GM21576 (cell line): ENCODE results near the gene PRKCE.

ENCODE experiments used
- ATAC-seq: cut with Tn5 transposase; IDR thresholded peaks from one replicate; pipeline ENCODE4 v1.9.1; 2021; ENCODE audit warnings: mild to moderate bottlenecking, moderate library complexity; ENCODE audit not compliant: unreplicated experiment

The PRKCE gene

DNA sequence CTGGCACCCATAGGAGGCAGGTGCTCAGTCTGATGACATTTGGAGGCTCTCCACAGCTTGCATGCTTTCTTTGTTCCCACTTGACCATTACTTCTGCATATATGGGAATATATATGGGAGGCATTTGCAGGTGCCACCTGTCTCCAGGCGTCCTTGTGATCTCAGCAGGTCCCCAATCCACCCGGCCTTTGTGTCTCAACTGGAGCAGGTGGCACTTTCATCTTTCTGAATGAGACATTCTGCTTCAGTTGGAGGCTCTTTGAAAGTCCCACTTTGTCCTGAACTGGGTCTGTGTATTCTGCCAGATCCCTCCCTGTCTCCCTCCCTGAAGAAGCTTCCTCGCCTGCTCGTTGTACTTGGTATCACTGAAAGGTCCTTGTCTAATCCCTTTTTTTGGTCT is 327.6 kb downstream of the PRKCE start:
- ATAC-seq, result no peak

DNA sequence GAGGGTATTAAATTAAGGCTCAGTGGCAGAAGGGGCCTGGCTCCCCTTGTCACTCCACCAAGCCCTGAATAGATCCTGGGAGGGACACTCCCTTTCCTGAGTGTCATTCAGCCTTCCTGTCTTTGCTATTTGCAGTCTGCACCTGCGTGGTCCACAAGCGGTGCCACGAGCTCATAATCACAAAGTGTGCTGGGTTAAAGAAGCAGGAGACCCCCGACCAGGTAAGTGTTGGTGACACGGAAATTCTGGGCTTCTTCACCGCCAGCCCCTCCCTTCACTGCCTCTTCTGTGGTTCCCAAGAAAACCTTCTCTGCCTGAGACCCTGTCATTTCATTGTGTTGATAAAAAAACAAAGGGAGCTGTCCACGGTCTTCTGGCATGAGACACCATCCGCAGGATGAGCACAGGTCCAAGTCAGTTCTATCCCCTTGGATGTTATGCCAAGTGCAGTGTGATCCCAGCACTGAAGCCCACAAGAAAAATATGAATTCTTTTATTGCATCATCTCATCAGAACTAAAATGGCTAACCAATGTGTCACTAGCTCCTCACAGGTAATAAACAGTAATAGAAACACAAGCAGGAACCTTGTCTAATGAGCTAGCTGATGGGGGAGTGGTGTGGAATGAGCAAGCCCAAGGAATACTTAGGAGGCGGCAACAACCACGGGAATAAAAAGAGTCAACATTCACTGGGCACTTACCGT is 328.8 kb downstream of the PRKCE start:
- no peak for ATAC-seq

DNA sequence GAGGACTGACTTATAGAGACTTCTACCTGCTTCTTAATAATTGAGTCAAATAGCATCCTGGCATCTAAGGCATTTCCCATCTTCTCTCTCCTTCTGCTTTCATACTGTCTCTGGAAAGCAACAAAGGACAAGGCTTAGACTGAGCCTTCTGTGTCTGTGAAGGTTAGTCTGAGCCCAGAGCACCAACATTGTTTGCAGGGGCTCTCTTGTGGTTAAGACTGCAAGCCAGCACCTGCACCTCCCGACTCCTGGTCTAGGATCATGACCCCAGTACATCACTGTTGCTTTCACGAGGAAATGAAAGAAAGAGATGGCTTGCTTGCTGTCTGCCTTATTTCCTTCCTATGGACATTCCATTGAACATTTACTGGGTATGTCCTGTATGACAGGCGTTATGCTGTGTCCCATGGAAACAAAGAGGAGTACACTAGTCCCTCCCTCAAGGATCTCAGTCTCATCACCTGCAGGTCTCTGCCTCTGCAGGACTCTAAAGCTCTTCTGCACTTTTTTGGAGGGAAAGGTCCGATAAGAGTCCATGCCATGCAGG is 330.0 kb downstream of the PRKCE start:
- ATAC-seq, result no peak

DNA sequence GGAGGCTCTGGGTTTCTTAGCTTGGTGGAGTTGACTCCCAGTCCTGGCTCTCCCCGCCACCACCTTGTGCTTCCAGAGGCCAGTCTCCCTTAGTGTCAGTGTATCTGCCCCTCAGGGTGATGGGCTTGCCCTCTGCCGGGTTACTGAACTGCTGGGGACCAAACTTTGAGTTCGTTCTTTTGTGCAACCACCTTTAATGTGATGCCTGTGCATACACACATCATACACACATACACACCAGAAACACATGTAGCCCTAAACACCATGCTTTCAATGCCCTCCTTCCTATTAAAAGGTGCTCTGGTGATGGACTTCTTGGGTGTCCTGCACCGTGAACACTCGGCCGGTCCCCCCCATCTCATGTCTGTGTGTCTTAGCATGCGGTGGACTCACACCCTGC is 330.6 kb downstream of the PRKCE start:
- ATAC-seq, result no peak

DNA sequence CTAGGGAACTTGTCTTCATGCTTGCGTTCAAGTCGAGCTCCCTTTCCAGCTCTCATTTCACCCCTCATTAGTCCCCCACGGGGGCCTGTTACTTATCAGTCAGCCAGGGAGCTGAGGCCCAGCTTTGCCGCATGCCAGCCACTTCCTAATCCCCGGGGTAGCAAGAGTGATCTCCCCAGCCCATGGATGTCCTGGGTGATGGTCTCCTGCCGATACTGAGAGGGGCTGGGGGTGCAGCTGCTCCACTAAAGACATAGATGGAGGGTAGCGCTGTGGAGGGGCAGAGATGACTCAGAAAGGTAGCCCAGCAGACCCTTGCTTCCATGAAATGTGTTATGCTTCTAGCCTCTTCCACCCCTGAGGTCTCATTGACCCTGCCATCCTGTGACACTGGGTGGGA is 331.7 kb downstream of the PRKCE start:
- ATAC-seq, result no peak

DNA sequence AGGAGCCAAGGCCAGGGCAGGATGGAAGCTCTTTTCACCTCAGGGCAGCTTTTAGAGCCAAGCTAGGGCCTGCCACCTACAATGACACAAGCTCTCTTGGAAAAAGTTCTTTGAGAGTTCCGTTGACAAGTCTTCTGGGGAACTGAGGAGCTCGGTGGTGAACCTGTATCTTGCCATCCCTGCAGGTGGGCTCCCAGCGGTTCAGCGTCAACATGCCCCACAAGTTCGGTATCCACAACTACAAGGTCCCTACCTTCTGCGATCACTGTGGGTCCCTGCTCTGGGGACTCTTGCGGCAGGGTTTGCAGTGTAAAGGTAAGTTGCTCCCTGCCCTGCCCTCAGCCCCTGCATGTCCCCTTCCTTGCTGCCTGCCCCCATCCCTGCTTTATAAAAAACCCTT is 332.9 kb downstream of the PRKCE start:
- ATAC-seq, result no peak

DNA sequence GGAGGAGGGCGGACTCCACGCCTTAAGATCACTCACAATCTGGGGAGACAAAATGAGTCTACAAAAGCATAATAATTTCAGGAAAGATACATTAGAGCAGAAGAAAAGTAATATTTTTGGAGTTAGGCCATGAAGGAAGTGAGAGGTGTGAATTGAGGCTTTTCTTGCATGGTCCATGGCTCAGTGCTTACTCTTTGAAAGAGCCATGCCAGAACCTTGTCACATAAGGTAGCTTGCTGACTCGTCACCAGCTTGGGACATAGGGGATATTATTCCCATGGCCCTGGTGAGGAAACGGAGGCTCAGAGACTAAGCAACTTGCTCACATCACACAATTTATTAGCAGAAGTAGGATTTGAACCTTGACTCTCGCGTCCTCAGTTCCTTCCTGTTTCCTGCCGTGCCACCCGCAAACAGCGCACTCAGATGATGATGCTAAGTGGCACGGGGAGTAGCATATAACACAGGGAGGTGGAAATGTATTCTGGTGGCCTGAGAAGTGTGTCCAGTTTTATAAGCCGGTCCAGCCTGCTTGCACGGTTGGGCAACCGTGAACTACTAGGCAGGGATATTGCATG is 333.5 kb downstream of the PRKCE start:
- no peak for ATAC-seq

DNA sequence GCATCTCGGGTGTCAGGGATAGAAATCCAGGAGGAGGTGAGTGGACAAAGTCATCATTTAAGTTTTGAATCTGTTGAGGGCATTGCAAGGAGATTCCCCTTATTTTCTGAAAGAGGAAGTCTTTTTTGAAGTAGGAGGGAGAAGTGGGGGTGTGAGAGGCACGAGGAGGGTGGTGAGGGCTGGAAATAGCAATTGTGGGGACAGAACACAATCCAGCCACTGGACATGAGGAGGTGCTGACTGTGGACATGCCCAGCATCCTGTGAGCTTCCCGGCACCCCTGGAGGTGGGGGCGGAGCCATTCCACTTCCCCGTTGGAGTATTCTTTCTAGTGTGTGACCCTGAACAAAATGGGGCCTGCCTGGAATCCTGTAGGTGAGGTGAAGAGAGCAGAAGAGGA is 335.0 kb downstream of the PRKCE start:
- ATAC-seq, result no peak

DNA sequence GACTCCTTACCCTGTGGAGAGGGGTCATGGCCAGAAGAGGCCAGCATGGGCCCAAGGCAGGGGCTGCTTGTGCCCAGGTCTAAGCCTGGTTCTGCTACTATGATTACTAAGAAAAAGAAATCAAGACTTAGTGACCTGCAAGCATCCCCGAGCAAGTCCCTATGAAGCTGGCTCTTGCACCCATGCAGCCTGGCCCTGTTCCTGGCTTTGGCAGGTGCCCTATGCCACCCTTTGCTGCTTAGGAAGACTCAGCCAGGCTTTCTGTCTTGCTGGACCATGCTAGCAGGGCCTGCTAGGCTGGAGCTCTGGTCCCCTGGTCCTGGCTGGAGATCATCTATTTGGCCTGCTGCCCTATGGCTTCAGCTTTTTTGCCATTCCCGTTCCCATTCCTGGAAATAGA is 336.4 kb downstream of the PRKCE start:
- no peak for ATAC-seq

DNA sequence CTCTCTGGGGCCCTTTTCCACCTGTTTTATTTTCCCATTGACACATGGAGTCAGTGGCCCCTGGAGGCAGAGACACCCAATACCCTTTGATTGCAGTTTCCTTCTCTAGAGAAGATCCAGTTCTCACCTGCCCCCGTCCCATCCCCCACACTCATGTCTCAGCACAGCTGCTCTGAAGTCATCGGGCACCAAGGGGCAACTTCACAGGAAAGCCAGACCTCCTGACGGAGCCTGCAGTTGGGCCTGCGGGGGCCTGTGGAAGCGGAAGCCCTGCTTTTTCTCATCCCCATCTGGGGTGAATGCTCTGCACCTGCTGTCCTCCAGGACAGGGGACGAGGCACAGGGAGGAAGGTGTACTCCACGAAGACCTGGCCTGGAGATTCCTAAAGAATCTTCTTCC is 337.4 kb downstream of the PRKCE start:
- no peak for ATAC-seq

DNA sequence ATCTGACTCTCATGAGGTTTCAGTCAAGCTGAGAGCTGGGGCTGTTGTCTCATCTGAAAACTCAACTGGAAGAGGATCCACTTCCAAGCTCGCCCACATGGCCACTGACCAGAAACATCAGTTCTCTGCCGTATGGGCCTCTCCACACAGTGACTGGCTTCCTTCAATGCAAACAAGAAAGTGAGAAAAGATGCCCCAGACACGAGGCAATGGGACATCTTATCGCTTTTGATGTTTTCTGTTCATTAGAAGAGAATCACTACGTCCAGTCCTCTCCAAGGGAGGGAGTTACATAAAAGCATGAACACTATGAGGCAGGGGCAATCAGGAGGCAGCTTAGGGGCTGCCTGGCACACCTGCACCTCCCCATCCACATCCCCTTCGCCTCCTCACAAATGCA is 338.7 kb downstream of the PRKCE start:
- no peak for ATAC-seq

DNA sequence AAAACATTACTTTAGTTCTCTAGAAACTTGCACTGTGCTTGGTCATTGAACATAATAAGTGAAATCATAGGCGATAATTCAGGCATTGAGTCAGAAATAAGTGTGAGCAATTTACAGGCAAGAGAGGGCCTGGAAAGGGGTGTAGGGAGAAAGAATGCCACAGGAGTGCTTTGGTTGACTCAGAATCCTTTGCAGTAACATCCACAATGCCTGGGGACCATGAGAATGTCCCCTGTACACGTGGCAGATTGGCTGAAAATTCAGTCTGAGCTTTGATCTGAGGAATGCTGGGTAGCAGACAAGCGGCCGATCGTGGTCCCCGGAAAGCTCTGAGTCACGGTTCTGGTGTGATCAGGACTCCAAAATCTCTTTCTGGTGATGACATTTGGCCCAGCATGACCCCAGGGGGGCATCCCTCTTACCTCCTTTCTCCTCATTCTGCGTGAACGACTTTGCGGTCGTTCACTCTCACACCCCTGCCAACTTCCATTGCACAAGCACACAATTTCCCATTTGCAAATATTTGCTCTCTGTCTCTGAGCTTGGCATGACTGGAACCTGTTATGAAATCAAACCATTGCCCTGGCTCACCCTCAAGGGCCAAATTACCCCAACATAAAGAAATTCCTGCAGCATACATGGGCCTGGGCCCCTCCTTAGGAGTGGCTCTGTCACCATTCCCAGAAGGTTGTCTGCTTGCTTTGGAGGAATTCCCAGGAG is 340.7 kb downstream of the PRKCE start:
- ATAC-seq, result no peak

DNA sequence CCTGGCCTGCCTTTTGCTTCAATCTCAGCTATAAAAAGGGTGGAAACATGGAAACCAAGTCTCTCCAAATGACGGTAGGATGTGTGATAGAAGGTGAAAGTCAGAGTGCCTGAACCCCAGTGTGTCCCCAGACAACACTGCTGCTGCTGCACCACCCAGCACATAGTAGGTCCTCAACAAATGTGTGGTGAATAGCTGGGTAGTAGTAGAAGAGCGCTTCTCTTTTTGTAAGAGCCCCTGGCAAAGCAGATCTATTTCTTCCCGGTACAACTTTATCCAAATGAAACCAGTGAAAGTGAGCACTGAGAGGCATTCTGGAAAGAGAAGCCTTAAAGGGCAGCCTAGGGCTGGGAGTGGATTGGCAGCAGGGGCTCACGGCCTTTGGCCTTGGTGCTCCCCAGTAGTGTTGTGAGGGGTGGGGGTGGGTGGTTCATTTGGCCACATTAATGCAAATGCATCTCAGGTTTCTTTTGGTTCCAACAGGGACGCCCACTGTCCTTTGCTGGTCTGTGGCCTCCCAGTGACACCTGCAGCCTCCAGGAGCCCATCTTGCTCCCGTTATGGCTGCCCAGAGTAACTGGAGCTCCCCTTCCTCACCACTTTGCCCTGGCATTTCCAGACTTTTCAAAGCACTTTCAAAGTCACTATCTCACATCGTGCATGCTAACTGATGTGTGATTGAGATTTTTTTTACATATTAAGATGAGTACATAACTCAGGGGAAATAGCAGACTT is 341.4 kb downstream of the PRKCE start:
- ATAC-seq, result no peak

DNA sequence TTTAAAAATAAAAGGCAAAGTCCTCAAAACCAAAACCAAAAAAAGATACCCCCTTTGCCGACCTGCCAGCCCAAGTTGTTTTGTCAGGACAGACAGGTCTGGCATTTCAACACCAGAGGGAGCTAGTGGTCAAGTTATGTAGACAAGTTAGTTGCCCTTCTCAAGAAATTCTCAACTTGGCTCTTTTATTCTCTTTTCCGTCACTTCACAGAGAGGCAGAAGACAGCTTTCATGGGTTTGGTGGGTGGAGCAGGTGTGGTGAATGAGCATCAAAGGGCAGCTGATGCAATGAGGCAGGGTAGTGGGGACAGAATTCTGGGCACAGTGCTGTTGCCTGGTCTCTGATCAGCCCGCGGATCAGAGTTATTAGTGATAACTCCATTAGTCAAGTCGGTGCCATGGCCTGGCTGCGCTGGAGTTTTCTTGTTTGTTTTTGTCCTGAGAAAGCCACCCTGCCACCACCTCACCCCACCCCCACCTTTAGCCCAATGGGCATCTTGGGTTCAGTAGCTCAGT is 342.1 kb downstream of the PRKCE start:
- no peak for ATAC-seq

DNA sequence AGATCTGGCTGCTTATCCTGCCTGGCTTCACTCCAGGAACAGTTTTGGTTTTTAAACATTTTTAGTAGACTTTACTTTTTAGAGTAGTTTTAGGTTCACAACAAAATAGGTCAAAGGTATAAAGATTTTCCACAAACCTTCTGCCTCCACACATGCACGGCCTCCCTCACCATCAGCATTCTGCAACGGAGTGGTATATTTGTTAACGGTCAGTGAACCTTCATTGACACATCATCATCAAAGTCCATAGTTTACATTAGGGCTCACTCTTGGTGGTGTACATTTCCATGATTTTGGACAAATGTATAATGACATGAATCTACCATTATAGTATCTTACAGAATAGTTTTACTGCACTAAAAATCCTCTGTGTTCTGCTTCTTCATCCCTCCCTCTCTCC is 342.6 kb downstream of the PRKCE start:
- ATAC-seq, result no peak

DNA sequence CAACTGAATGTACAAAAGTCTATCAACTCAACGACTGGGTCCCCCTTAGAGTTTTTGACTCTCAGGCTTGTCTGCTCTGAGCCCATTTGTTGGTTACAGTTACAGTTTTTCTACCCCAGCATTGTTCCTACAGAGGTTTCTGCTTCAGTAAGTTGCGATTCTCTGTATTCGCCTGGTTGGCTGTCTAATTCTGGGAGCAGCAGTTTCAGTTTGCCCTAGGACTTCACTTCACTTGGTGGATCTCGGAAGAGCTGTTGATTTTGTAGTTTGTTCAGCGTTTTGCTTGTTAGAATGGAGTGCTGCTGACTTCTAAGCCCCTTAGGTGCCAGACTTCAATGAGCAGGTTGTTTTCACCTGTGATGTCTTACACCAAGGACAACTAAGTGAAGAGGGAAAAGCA is 349.2 kb downstream of the PRKCE start:
- ATAC-seq, result no peak

DNA sequence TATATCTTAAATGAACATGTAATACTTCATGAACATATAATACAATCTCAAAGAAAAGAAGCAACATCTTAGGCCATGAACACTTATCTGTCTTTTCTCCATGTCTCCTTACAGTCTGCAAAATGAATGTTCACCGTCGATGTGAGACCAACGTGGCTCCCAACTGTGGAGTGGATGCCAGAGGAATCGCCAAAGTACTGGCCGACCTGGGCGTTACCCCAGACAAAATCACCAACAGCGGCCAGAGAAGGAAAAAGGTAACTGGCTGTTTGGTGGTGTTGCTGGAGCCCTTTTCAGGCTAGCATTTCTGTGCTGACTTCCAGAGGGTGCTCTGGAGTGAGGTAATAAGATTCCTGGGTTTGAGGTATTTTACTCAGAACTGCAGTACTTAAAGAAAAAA is 349.8 kb downstream of the PRKCE start:
- no peak for ATAC-seq

DNA sequence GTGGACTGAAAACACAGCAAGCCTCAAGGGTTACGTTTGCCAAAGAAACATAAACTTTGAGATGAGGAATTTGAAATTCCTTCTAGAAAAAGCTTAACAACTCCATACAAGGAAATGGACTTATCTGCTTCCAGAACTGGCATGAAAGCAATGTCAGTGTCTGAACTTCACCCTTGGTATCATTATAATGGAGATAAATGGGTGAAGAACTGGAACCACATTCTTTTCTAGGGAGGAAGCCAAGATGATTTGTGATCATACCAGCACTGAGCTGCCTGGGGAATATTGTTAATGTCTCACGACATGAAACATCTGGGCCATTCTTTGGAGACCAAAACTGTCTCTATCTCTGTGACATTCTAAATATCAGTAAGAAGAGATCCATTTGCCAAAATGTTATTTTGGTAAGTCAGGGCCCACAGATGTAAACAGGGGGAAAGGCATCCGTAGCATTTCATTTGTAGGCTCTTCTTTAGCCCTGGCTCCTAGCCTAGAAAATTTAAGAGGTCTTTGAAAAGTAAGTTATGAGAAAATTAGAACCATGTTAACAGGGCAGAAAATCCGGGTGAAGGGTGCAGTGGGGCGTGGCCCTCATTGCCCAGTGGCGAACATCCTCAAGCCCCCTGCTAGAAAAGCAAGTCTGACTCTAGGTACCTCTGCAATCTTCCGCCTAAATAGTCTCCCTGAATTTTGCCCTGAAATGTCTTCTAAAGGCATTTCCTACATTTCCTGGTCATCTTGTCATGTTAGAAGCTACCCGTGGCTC is 350.4 kb downstream of the PRKCE start:
- no peak for ATAC-seq

DNA sequence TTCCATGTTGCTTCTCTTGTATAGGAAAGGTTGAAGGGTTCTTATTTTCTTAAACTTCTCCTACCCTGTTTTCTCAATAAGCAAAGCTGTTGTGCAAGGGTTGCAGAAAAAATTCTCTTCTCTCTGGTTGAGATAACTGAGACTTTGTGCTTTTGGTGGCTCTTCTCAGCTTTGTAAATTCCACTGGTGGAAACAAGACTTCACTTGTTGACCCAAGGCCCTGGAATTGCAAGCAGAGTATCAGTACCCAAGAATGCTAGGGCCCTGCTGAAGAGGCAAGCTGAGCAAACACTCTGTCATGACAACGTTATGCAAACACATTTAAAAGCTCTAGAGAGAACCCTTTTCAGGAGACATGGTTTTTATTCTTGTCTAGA is 351.0 kb downstream of the PRKCE start:
- no peak for ATAC-seq

DNA sequence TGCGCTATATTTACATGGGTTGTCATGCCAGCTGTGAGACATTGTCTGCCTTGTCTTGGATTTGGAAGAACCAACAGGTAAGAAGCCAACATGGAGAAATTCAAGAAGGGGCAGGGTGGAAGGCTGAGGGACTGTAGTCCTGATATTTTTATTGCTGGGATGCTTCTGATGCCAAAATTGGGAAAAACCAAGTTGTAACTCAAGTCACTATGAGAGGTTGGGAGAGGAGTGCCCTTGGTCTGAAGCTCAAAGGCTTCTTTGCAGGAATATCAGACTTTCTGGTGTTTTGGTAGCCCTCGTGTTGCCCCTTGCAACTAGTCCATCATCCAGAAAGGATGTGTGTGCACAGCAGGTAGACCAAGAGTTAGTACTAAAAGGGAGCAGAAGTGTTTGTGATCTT is 351.5 kb downstream of the PRKCE start:
- no peak for ATAC-seq
